IPS-15b (cell line): ENCODE results near the gene DROSHA.
A peak's percentile ranks its signal among the peaks of the same experiment; 100 is the strongest.
"Not testable (repeated sequence)": the region's sequence is repeated elsewhere in the genome, so short reads cannot be mapped to it uniquely, and the experiment has no call there.

Source experiments
- H3K27me3 ChIP-seq: one replicate; pipeline ENCODE4 v1.6.1; 2013; ENCODE audit warnings: low read length; ENCODE audit not compliant: control insufficient read depth, insufficient read depth
- H3K36me3 ChIP-seq: one replicate; pipeline ENCODE4 v1.6.1; 2013; ENCODE audit warnings: low read length; ENCODE audit not compliant: control insufficient read depth, insufficient read depth
- H3K4me1 ChIP-seq: one replicate; pipeline ENCODE4 v1.6.1; 2013; ENCODE audit warnings: mild to moderate bottlenecking, low read length; ENCODE audit not compliant: control insufficient read depth, insufficient read depth
- H3K4me3 ChIP-seq: one replicate; pipeline ENCODE4 v1.5.1; 2013; ENCODE audit warnings: low read depth, low read length
- H3K9ac ChIP-seq: one replicate; pipeline ENCODE4 v1.6.1; 2013; ENCODE audit warnings: low read depth, mild to moderate bottlenecking, low read length
- H3K9me3 ChIP-seq: one replicate; pipeline ENCODE4 v1.6.1; 2013; ENCODE audit warnings: mild to moderate bottlenecking, low read length; ENCODE audit not compliant: control insufficient read depth, insufficient read depth

The DROSHA gene, protein sequence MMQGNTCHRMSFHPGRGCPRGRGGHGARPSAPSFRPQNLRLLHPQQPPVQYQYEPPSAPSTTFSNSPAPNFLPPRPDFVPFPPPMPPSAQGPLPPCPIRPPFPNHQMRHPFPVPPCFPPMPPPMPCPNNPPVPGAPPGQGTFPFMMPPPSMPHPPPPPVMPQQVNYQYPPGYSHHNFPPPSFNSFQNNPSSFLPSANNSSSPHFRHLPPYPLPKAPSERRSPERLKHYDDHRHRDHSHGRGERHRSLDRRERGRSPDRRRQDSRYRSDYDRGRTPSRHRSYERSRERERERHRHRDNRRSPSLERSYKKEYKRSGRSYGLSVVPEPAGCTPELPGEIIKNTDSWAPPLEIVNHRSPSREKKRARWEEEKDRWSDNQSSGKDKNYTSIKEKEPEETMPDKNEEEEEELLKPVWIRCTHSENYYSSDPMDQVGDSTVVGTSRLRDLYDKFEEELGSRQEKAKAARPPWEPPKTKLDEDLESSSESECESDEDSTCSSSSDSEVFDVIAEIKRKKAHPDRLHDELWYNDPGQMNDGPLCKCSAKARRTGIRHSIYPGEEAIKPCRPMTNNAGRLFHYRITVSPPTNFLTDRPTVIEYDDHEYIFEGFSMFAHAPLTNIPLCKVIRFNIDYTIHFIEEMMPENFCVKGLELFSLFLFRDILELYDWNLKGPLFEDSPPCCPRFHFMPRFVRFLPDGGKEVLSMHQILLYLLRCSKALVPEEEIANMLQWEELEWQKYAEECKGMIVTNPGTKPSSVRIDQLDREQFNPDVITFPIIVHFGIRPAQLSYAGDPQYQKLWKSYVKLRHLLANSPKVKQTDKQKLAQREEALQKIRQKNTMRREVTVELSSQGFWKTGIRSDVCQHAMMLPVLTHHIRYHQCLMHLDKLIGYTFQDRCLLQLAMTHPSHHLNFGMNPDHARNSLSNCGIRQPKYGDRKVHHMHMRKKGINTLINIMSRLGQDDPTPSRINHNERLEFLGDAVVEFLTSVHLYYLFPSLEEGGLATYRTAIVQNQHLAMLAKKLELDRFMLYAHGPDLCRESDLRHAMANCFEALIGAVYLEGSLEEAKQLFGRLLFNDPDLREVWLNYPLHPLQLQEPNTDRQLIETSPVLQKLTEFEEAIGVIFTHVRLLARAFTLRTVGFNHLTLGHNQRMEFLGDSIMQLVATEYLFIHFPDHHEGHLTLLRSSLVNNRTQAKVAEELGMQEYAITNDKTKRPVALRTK (N-terminal part only)

DNA sequence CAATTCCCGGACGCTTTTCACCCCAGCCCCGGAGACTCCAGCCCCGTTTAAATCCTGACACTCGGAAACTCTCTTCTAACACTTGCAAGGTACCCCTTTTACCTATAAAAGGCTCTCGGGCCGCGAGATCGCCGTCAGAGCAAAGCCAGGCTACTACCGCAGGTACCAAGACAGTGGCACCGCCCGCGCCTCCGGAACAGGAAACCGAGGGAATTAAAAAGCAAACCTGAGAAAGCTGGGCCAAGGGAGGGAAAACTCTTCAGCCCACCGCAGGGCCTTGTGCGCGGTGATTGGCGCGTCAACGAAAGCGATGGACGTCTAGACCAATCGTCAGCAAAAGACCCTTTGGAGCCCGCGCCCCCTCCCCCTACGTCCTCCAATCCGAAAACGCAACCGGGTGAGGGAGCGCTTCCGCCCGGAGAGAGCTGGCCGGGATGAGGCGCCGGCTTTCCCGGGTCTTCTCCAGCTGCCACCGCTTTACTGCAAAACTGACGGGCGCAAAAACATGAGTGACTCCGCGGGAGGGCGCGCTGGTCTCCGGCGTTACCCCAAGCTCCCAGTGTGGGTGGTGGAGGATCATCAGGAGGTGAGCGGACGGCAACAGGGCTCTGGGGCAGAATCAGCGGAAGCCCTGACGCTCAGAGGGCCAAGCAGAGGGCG, at the start of gene DROSHA, which contains the start of gene C5orf22:
DROSHA (minus strand) TSS at position 206 of the 660 bp plus-strand sequence. CDS start 3,034 bp downstream, outside the sequence.
C5orf22 (plus strand) TSS at position 414 of the 660 bp plus-strand sequence; CDS start at position 506, 92 bp downstream.
- peaks cover 12% of the 10 kb centered on the region for H3K36me3 ChIP-seq
- H3K4me1 ChIP-seq, result peaks cover 4% of the 10 kb centered on the region
- H3K4me3 ChIP-seq, result peak within 1 kb of the TSS; percentile 95
- no peaks in the 10 kb centered on the region for H3K9me3 ChIP-seq
- no peaks in the 10 kb centered on the region for H3K27me3 ChIP-seq
- H3K9ac ChIP-seq, result peak within 1 kb of the TSS; percentile 81

DNA sequence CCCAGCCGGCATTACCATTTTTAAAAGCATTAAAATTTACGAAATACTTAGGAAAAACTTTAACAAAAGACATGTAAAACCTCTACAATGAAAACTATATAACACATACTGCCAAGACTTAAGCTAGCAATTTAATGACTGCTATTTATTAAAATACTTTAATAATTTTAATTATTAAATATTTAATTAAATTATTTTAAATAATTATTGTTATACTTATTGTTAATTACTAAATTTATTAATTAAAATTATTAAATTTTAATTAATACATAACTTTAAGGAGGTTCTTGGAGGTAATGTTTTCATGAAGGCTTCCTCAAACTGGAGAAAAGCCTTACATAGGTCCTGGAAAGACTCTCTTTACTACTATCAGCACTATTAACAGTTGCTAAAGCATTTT, 47.7 kb upstream of the DROSHA start:
- no peaks in the 10 kb centered on the region for H3K36me3 ChIP-seq
- no peak overlapping the region for H3K4me3 ChIP-seq
- H3K9ac ChIP-seq, result no peak overlapping the region
- H3K9me3 ChIP-seq, result no peaks in the 10 kb centered on the region
- H3K27me3 ChIP-seq, result no peaks in the 10 kb centered on the region
- H3K4me1 ChIP-seq, result no peaks in the 10 kb centered on the region

DNA sequence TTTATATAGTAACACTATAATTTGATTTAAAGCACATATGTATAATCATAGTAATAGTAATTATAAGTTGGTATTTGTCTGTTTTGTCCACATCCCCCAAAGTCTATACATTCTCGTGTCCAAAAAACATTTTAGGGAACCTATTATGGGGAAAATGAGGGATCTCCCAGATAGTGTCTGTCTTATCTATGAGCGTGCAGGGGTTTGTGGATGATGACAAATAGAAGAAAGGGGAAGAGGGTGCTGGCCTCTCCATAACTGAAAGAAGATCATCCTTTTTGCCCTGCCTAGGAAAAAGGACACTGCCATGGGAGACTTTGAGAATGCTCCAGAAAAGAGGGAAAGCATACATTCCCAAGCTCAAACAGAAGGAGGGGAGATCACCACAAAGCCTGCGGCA, 45.5 kb upstream of the DROSHA start:
- no peaks in the 10 kb centered on the region for H3K36me3 ChIP-seq
- H3K4me3 ChIP-seq, result no peak overlapping the region
- H3K27me3 ChIP-seq, result no peaks in the 10 kb centered on the region
- H3K9me3 ChIP-seq, result no peaks in the 10 kb centered on the region
- no peak overlapping the region for H3K9ac ChIP-seq
- H3K4me1 ChIP-seq, result no peaks in the 10 kb centered on the region

DNA sequence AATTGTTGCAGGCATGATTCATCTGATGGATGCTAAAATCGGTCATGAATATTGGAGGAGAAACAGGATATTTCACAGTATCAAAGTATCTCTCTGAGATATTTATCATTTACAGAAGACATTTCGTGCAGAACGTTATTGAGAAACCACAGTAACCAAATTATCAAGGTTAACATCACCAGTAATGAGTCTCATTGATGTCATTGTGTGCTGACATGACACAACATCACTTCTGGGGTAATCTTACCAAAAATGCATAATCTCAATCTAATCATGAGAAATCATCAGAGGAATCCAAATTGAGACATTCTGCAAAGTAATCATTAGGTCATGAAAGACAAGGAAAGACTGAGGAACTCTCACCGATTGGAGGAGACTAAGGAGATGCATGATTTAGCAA, 42.9 kb upstream of the DROSHA start:
- no peaks in the 10 kb centered on the region for H3K36me3 ChIP-seq
- H3K9me3 ChIP-seq, result no peaks in the 10 kb centered on the region
- no peak overlapping the region for H3K4me3 ChIP-seq
- no peaks in the 10 kb centered on the region for H3K4me1 ChIP-seq
- no peaks in the 10 kb centered on the region for H3K27me3 ChIP-seq
- H3K9ac ChIP-seq, result no peak overlapping the region

DNA sequence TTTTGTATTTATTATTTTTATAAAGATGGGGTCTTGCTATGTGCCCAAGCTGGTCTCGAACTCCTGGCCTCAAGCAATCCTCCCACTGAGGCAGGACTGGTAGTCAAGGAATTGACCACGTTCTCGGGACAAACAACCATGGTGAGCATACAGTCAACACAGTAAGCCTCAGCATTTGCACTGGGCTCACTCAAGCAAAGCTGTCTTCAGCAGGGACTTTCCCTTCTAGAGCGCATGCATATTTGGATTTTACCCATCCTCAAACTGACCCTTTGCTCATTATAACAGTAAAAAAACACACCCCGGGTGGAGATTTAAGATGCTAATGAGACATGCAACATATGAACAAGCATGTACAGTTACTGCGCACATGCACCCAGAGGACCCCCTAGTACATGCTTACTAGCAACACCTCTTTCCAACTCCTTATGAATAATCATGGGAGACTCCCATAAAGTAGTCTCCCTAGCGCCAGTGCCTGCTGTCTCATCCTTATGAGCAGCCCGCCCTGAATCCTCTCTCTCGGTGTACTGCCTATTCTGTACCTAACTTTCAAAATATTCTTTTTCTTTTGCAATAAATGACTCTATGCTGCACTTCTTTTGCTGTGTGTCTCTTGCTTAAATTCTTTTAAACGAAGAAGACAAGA, 41.7 kb upstream of the DROSHA start:
- Histone ChIP-seq H3K9ac (no peak overlapping the region), H3K4me1 (no peaks in the 10 kb centered on the region), H3K27me3 (no peaks in the 10 kb centered on the region), H3K36me3 (no peaks in the 10 kb centered on the region), H3K4me3 (no peak overlapping the region), H3K9me3 (no peaks in the 10 kb centered on the region)

DNA sequence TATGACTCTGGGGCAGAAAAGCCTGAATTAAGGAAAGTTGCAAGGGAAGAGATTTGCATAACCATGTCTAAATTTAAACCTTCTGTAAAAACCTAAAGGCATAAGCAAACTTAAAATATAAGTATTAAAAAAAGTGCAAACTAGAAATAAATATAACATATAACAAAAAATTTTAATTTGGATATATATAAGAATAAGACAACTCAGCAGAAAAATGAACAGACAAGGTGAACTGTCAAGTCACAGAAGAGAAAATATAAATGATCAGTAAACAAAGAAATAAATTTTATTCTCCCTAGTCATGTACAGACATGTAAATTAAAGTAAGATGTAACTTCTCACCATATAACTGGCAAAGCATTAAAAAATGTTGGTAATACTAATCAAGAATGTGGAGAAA, 37.2 kb upstream of the DROSHA start:
- no peaks in the 10 kb centered on the region for H3K4me1 ChIP-seq

DNA sequence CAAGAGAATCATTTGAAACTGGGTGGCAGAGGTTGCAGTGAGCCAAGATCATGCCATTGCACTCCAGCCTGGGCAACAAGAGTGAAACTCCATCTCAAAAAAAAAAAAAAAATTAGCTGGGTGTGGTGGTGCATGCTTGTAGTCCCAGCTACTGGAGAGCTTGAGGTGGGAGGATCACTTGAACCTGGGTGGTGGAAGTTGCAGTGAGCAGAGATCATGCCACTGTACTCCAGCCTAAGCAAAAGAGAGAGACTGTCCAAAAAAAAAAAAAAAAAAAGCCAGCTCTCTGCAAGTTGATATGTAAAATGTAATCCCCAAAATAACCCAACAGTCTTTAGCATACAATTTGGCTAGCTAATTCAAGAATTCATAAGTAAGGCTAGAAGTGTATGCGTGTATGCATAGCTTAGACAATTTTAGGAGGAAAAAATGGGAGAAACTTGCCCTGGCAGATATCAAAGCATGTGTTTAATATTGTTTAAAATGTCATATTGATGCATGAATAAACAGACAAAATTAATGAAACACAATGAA, 36.5 kb upstream of the DROSHA start:
- Histone ChIP-seq H3K36me3 (no peaks in the 10 kb centered on the region), H3K9ac (no peak overlapping the region), H3K9me3 (no peaks in the 10 kb centered on the region), H3K27me3 (no peaks in the 10 kb centered on the region), H3K4me3 (no peak overlapping the region), H3K4me1 (no peaks in the 10 kb centered on the region)

More for the DNA sequence above, 37.2 kb upstream of the DROSHA start:
- no peak overlapping the region for H3K4me3 ChIP-seq
- no peak overlapping the region for H3K9ac ChIP-seq
- no peaks in the 10 kb centered on the region for H3K27me3 ChIP-seq
- no peaks in the 10 kb centered on the region for H3K36me3 ChIP-seq
- no peaks in the 10 kb centered on the region for H3K9me3 ChIP-seq

DNA sequence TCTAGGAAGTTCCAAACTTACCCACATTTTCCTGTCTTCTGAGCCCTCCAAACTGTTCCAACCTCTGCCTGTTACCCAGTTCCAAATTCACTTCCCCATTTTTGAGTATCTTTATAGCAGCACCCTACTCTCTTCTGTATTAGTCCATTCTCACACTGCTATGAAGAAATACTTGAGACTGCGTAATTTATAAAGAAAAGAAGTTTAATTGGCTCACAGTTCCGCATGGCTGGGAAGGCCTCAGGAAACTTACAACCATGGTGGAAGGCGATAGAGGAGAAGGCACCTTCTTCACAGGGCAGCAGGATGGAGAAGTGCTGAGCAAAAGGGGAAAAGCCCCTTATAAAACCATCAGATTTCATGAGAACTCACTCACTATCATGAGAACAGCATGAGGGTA, 34.5 kb upstream of the DROSHA start:
- not testable (repeated sequence) for H3K27me3 ChIP-seq, H3K4me3 ChIP-seq, H3K9me3 ChIP-seq, H3K4me1 ChIP-seq, H3K36me3 ChIP-seq, H3K9ac ChIP-seq

DNA sequence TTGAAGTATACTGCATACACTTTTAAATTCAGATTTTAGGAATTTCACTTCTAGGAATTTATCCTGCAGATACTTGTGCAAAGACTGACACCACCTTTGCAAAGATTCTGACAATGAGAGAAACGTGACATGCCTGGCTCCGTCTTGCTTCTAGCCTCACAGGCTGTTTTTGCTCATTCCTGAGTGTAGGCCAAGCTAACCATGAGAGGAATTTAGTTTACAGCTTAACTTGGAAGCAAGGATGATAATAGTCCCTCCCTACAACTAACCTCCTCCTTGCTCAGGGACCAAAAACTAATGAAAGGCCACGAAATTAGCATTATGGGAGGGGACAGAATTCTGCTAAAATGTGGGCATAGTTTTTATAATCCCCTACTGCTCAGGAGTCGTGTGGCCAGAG, 31.3 kb upstream of the DROSHA start:
- no peak overlapping the region for H3K4me3 ChIP-seq
- H3K27me3 ChIP-seq, result no peaks in the 10 kb centered on the region
- no peaks in the 10 kb centered on the region for H3K36me3 ChIP-seq
- H3K4me1 ChIP-seq, result no peaks in the 10 kb centered on the region
- H3K9me3 ChIP-seq, result no peaks in the 10 kb centered on the region
- no peak overlapping the region for H3K9ac ChIP-seq

DNA sequence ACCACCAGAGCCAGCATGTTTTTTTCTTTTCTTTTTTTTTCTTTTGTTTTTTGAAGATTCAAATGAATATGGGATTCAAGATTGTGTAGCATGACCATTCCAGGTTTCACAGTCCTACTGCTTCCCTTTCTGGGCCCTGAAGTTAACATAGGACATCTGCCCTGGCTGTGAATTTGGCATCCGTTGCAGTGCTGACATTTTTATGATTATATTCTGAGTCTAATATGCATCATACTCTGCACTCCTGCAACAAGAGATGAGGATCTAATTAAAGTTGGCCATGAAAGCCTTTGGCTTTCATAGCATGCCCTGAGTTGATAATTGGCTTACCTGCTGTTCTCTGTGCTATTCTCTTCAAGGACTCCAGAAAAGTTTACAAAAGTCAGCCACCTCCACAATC, 30.1 kb upstream of the DROSHA start:
- Histone ChIP-seq H3K9ac (no peak overlapping the region), H3K9me3 (no peaks in the 10 kb centered on the region), H3K27me3 (no peaks in the 10 kb centered on the region), H3K4me1 (no peaks in the 10 kb centered on the region), H3K4me3 (no peak overlapping the region), H3K36me3 (no peaks in the 10 kb centered on the region)
